Right atrium auricular region (tissue), 2 donors: ENCODE measurements around the gene DLG5. TPM values are rescaled to one million over a fixed set of nuclear protein-coding genes. Genes with fewer than 3 reads are reported as not detected.

Experiments
- DNase-seq: peaks from one replicate; pipeline ENCODE4 v3.0.0-alpha.2; 2019; ENCODE audit warnings: low spot score
- H3K27ac ChIP-seq, 2 donors: fragments of 200-600 bp; sonication (generic); 1 replicate in 1 of 2; 2 replicates in 1 of 2; pipeline ENCODE4 v1.5.1; 2016 to 2019
- H3K27me3 ChIP-seq, 2 donors: fragments of 200-600 bp; sonication (generic); one replicate each; pipeline versions ENCODE4 v1.5.1 to v1.6.0; 2017 to 2019
- H3K36me3 ChIP-seq: fragments of 200-600 bp; sonication (generic); one replicate; pipeline ENCODE4 v1.5.1; 2016
- H3K4me1 ChIP-seq, 2 donors: fragments of 200-600 bp; sonication (generic); one replicate each; pipeline versions ENCODE4 v1.5.1 to v1.6.0; 2017 to 2019
- H3K4me3 ChIP-seq, 2 donors: fragments of 200-600 bp; sonication (generic); 1 replicate in 1 of 2; 2 replicates in 1 of 2; pipeline ENCODE4 v1.5.1; 2017 to 2019; ENCODE audit warnings: mild to moderate bottlenecking in 1 of 2, moderate library complexity in 1 of 2
- H3K9me3 ChIP-seq, 2 donors: fragments of 200-600 bp; sonication (generic); one replicate each; pipeline ENCODE4 v1.5.1; 2019
- CTCF ChIP-seq, 2 donors: fragments of 200-600 bp; sonication (generic); IDR thresholded peaks; one replicate each; pipeline ENCODE4 v1.5.1; 2019; ENCODE audit warnings: antibody characterized with exemption in 2 of 2
- total RNA-seq, 2 donors: library from RNA; depleted of rRNA; stranded (reverse); fragments of >200 nt; gene quantifications; one replicate each; pipeline ENCODE4 v1.1.0, GENCODE V29; 2016

The DLG5 gene
- total RNA-seq, 2 donors from 2014 or later: 10.5 to 20.4 TPM

DNA sequence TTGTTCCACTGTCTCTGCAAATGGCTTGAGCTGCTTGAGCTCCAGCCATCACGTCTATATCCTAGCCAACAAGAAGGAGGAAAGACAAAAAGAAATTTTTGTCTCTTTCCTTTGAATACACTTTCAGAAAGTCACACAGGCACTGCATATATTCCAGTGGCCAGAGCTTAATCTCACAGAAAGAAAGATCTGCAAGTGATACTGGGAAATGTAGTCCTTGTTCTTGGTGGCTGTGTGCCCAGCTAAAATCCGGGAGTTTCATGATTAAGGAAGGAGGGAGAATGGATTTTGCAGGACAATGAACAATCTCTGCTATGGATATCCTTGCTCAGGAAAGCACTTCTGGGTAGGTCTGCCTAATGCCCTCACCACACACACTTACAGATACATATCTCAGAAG lies 19.5 kb upstream of the DLG5 start:
- H3K9me3 ChIP-seq: peaks cover 4 to 5% of the 10 kb centered on the region in 2 donors
- peaks cover 0 to 11% of the 10 kb centered on the region in 2 donors for H3K4me1 ChIP-seq
- H3K27ac ChIP-seq: no peak overlapping the region
- no peak overlapping the region for H3K4me3 ChIP-seq
- no peaks in the 10 kb centered on the region for H3K27me3 ChIP-seq
- DNase-seq: no peak
- no peak for TF ChIP-seq CTCF (IDR thresholded peaks at IDR 0.05)
- no peaks in the 10 kb centered on the region for H3K36me3 ChIP-seq

DNA sequence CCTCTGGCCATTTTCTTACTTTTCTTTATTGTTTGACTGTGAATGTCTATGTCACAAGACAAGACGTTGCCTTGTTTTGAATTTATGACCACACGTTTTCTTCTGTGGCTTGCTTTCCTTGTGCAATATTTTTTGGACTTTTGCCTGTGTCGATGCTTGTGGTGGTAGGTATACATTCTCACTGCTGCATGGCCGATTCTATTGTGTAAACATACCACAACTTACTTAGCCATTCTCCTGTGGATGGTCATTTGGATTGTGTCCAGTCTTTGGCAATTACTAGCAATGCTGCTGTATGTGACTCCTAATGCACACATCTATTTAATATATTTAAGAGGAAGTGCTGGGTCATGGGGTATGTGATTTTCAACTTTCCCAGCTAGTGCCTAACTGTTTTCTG lies 18.0 kb upstream of the DLG5 start:
- no peaks in the 10 kb centered on the region for H3K9me3 ChIP-seq
- H3K36me3 ChIP-seq: no peaks in the 10 kb centered on the region
- no peak for DNase-seq
- no peak overlapping the region for H3K27ac ChIP-seq
- no peaks in the 10 kb centered on the region for H3K27me3 ChIP-seq
- no peak for TF ChIP-seq CTCF (IDR thresholded peaks at IDR 0.05)
- H3K4me1 ChIP-seq: peaks cover 0 to 16% of the 10 kb centered on the region in 2 donors
- H3K4me3 ChIP-seq: no peak overlapping the region

DNA sequence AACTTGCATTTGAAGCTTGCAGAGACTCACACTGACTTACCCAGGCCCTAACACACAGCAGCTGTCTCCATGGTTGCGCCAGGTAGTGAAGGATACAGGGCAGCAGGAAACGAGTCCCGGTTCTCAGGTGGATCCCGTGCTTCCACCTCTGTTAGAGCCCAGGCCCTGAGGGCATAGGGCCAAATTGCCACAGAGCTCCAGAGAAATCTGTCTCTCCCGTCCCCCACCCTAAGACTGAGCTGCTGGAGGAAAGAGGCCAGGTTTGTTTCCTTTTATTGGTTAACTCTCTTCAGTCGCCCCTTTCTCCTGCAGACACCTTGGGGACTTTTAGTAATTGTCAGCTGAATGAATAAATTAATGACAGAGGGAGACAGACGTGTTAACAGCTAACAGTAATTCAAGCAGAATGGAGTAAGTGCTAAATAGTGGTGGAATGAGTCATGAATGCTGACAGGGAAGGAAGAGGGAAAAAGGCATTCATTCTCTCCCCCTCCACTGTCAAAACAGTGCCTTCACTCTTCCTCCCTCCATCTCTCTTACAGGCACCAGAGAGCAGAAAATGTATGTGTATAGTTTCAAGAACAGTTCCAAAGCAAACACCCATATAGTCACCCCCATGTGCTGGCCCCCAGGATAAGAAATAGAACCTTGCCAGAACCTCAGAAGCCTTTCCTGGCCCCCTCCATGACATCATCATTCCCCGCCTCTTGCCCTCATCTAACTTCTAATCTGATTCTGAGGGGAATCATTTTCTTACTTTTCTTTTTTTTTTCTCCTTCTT lies 16.8 kb upstream of the DLG5 start:
- H3K4me3 ChIP-seq: no peak overlapping the region
- DNase-seq: no peak
- H3K27ac ChIP-seq: peak overlapping the region in 1 of 2 donors; percentile 35
- no peaks in the 10 kb centered on the region for H3K27me3 ChIP-seq
- H3K36me3 ChIP-seq: no peaks in the 10 kb centered on the region
- H3K4me1 ChIP-seq: peaks cover 0 to 19% of the 10 kb centered on the region in 2 donors
- TF ChIP-seq CTCF (IDR thresholded peaks at IDR 0.05): no peak
- no peaks in the 10 kb centered on the region for H3K9me3 ChIP-seq

DNA sequence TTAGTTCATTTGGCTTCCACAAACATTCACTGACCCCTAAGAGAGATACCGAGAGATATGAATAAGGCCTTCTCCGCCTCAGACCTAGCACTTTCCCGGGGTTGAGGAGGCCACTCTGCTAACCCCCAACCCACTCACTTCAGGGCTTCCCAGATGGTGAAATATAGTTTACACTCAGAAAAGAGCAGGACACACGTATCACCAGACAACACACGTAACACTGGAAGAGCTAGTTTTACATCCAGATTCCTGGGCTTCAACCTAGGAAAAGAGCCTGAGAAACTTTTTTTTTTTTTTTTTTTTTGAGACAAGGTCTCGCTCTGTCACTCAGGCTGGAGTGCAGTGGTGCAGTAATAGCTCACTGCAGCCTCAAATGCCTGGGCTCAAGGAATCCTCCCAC lies 15.2 kb upstream of the DLG5 start:
- Histone ChIP-seq H3K4me1 (peaks cover 0 to 19% of the 10 kb centered on the region in 2 donors), H3K27ac (no peak overlapping the region), H3K4me3 (no peak overlapping the region), H3K36me3 (no peaks in the 10 kb centered on the region), H3K27me3 (no peaks in the 10 kb centered on the region), H3K9me3 (no peaks in the 10 kb centered on the region)
- DNase-seq: no peak
- no peak for TF ChIP-seq CTCF (IDR thresholded peaks at IDR 0.05)

DNA sequence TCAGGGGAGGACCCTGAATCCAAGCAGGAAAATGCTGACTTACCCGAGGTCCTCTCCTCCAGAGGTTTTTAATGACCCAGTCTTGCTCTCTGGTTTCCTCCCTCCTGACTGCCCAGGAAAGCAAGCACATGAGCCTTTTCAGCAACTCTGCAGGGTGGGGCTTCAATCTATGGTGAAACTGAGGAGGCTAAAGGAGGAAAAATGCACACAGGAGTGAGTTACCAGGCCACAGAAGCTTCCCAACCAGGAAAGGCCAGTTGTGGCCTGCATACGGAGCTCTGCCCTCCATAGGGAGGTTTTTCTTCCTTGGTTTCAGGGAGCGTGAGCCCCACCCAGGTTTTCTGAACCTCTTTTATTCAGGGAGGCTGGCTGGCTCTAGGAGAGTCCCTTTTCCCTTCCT lies 14.1 kb upstream of the DLG5 start:
- H3K4me1 ChIP-seq: peaks cover 0 to 19% of the 10 kb centered on the region in 2 donors
- no peaks in the 10 kb centered on the region for H3K36me3 ChIP-seq
- no peaks in the 10 kb centered on the region for H3K27me3 ChIP-seq
- TF ChIP-seq CTCF (IDR thresholded peaks at IDR 0.05): no peak
- DNase-seq: no peak
- H3K9me3 ChIP-seq: no peaks in the 10 kb centered on the region
- H3K4me3 ChIP-seq: no peak overlapping the region
- H3K27ac ChIP-seq: no peak overlapping the region

- no peak for DNase-seq
- no peaks in the 10 kb centered on the region for H3K9me3 ChIP-seq
- H3K27ac ChIP-seq: no peak overlapping the region
- H3K27me3 ChIP-seq: no peaks in the 10 kb centered on the region
- peaks cover 0 to 19% of the 10 kb centered on the region in 2 donors for H3K4me1 ChIP-seq
- TF ChIP-seq CTCF (IDR thresholded peaks at IDR 0.05): no peak
- H3K4me3 ChIP-seq: no peak overlapping the region
- no peaks in the 10 kb centered on the region for H3K36me3 ChIP-seq
Measured at GRCh38 chr10:77940225-77940624, 13.7 kb upstream of the DLG5 start.
